ENCODE data around the gene TFEB.
A peak's percentile ranks its signal among the peaks of the same experiment; 100 is the strongest.

TFEB gene

GRCh38 chr6:41755895-41756294, 20.5 kb upstream of the TFEB start:
- Histone ChIP-seq H3K4me3 (ENCODE audit: low read depth, low read length) (no peak overlapping the region), H4K8ac (ENCODE audit: low read depth, low read length) (no peak overlapping the region), H4K12ac (ENCODE audit: low read depth, low read length) (no peak overlapping the region), H2AFZ (ENCODE audit: insufficient read depth, low read length, poor library complexity) (no peak overlapping the region), H2BK12ac (ENCODE audit: low read length) (no peak overlapping the region), H2AK5ac (ENCODE audit: low read length) (no peak overlapping the region), H3K4me1 (ENCODE audit: control insufficient read depth in 1 of 2, insufficient read depth in 2 of 2, low read length in 2 of 2) (peaks cover 28 to 30% of the 10 kb centered on the region in 2 experiments), H3K27ac (ENCODE audit: low read depth, low read length) (no peak overlapping the region), H3K9me3 (ENCODE audit: insufficient read depth, low read depth, low read length) (peaks cover 4% of the 10 kb centered on the region), H3K4me2 (ENCODE audit: low read length) (no peak overlapping the region), H3K79me1 (ENCODE audit: low read length) (peaks cover 14% of the 10 kb centered on the region), H2BK5ac (ENCODE audit: low read depth, low read length, poor library complexity) (no peak overlapping the region), H3K9ac (ENCODE audit: low read length) (no peak overlapping the region), H3K27me3 (ENCODE audit: insufficient read depth, low read length) (no peaks in the 10 kb centered on the region), H3K79me2 (ENCODE audit: control insufficient read depth, insufficient read depth, low read length, poor library complexity) (no peaks in the 10 kb centered on the region), H4K91ac (ENCODE audit: low read depth, low read length) (no peak overlapping the region), H2BK120ac (ENCODE audit: insufficient read depth, low read length, poor library complexity) (no peak overlapping the region), H3K18ac (ENCODE audit: low read length) (no peak overlapping the region), H3K14ac (ENCODE audit: low read length) (no peak overlapping the region), H3K23ac (ENCODE audit: low read length) (no peak overlapping the region), H3K36me3 (ENCODE audit: control insufficient read depth in 1 of 2, insufficient read depth in 2 of 2, low read length in 2 of 2) (no peaks in the 10 kb centered on the region), H3K4ac (ENCODE audit: low read depth, low read length) (no peak overlapping the region)
- DNase-seq, result no peak
- WGBS (ENCODE audit: extremely low coverage, insufficient coverage, insufficient read length), result no CpG with 5 or more reads among the region's 4 CpGs

- H3K18ac ChIP-seq (ENCODE audit: low read length), result no peak overlapping the region
- no CpG with 5 or more reads among the region's 3 CpGs for WGBS (ENCODE audit: extremely low coverage, insufficient coverage, insufficient read length)
- H2AFZ ChIP-seq (ENCODE audit: insufficient read depth, low read length, poor library complexity), result no peak overlapping the region
- H4K12ac ChIP-seq (ENCODE audit: low read depth, low read length), result no peak overlapping the region
- H3K27me3 ChIP-seq (ENCODE audit: insufficient read depth, low read length), result no peaks in the 10 kb centered on the region
- H3K36me3 ChIP-seq (ENCODE audit: control insufficient read depth in 1 of 2, insufficient read depth in 2 of 2, low read length in 2 of 2), result no peaks in the 10 kb centered on the region
- no peak overlapping the region for H3K4me2 ChIP-seq (ENCODE audit: low read length)
- H4K8ac ChIP-seq (ENCODE audit: low read depth, low read length), result no peak overlapping the region
- H3K4me1 ChIP-seq (ENCODE audit: control insufficient read depth in 1 of 2, insufficient read depth in 2 of 2, low read length in 2 of 2), result peaks cover 15 to 16% of the 10 kb centered on the region in 2 experiments
- no peak overlapping the region for H4K91ac ChIP-seq (ENCODE audit: low read depth, low read length)
- H2BK120ac ChIP-seq (ENCODE audit: insufficient read depth, low read length, poor library complexity), result no peak overlapping the region
- no peak overlapping the region for H3K9ac ChIP-seq (ENCODE audit: low read length)
- no peak overlapping the region for H2BK5ac ChIP-seq (ENCODE audit: low read depth, low read length, poor library complexity)
- no peaks in the 10 kb centered on the region for H3K79me2 ChIP-seq (ENCODE audit: control insufficient read depth, insufficient read depth, low read length, poor library complexity)
- no peak for DNase-seq
- H3K14ac ChIP-seq (ENCODE audit: low read length), result no peak overlapping the region
- H3K4ac ChIP-seq (ENCODE audit: low read depth, low read length), result no peak overlapping the region
- no peak overlapping the region for H3K27ac ChIP-seq (ENCODE audit: low read depth, low read length)
- no peaks in the 10 kb centered on the region for H3K9me3 ChIP-seq (ENCODE audit: insufficient read depth, low read depth, low read length)
- H2BK12ac ChIP-seq (ENCODE audit: low read length), result no peak overlapping the region
- H3K23ac ChIP-seq (ENCODE audit: low read length), result no peak overlapping the region
- H3K4me3 ChIP-seq (ENCODE audit: low read depth, low read length), result no peak overlapping the region
- peaks cover 4% of the 10 kb centered on the region for H3K79me1 ChIP-seq (ENCODE audit: low read length)
- H2AK5ac ChIP-seq (ENCODE audit: low read length), result no peak overlapping the region
Measured at GRCh38 chr6:41750374-41750773, 15.0 kb upstream of the TFEB start.

- DNase-seq, result no peak
- H3K14ac ChIP-seq (ENCODE audit: low read length), result no peak overlapping the region
Measured at GRCh38 chr6:41748542-41748941, 13.1 kb upstream of the TFEB start.

GRCh38 chr6:41748102-41748477, 12.7 kb upstream of the TFEB start:
- Histone ChIP-seq H3K4me1 (ENCODE audit: control insufficient read depth in 1 of 2, insufficient read depth in 2 of 2, low read length in 2 of 2) (peaks cover 15 to 21% of the 10 kb centered on the region in 2 experiments), H3K36me3 (ENCODE audit: control insufficient read depth in 1 of 2, insufficient read depth in 2 of 2, low read length in 2 of 2) (no peaks in the 10 kb centered on the region), H3K4me3 (ENCODE audit: low read depth, low read length) (no peak overlapping the region), H2AK5ac (ENCODE audit: low read length) (no peak overlapping the region), H3K23ac (ENCODE audit: low read length) (no peak overlapping the region), H3K79me2 (ENCODE audit: control insufficient read depth, insufficient read depth, low read length, poor library complexity) (no peaks in the 10 kb centered on the region), H3K14ac (ENCODE audit: low read length) (peak overlapping the region; percentile 50), H3K27ac (ENCODE audit: low read depth, low read length) (no peak overlapping the region), H3K4ac (ENCODE audit: low read depth, low read length) (no peak overlapping the region), H4K91ac (ENCODE audit: low read depth, low read length) (peak overlapping the region; percentile 4), H3K79me1 (ENCODE audit: low read length) (peaks cover 4% of the 10 kb centered on the region), H4K8ac (ENCODE audit: low read depth, low read length) (no peak overlapping the region), H2BK12ac (ENCODE audit: low read length) (peak overlapping the region; percentile 51), H2BK5ac (ENCODE audit: low read depth, low read length, poor library complexity) (peak overlapping the region; percentile 53), H3K27me3 (ENCODE audit: insufficient read depth, low read length) (no peaks in the 10 kb centered on the region), H3K4me2 (ENCODE audit: low read length) (no peak overlapping the region), H3K18ac (ENCODE audit: low read length) (no peak overlapping the region), H3K9me3 (ENCODE audit: insufficient read depth, low read depth, low read length) (no peaks in the 10 kb centered on the region), H2AFZ (ENCODE audit: insufficient read depth, low read length, poor library complexity) (no peak overlapping the region), H3K9ac (ENCODE audit: low read length) (no peak overlapping the region), H2BK120ac (ENCODE audit: insufficient read depth, low read length, poor library complexity) (peak overlapping the region; percentile 52), H4K12ac (ENCODE audit: low read depth, low read length) (no peak overlapping the region)
- WGBS (ENCODE audit: extremely low coverage, insufficient coverage, insufficient read length), result no CpG with 5 or more reads among the region's 6 CpGs
- no peak for DNase-seq

More at GRCh38 chr6:41748542-41748941, 13.1 kb upstream of the TFEB start:
- Histone ChIP-seq H3K18ac (ENCODE audit: low read length) (no peak overlapping the region), H3K4me2 (ENCODE audit: low read length) (no peak overlapping the region), H3K9ac (ENCODE audit: low read length) (no peak overlapping the region), H2BK5ac (ENCODE audit: low read depth, low read length, poor library complexity) (peak overlapping the region; percentile 2), H2BK12ac (ENCODE audit: low read length) (no peak overlapping the region), H3K79me1 (ENCODE audit: low read length) (peaks cover 4% of the 10 kb centered on the region), H3K36me3 (ENCODE audit: control insufficient read depth in 1 of 2, insufficient read depth in 2 of 2, low read length in 2 of 2) (no peaks in the 10 kb centered on the region), H3K79me2 (ENCODE audit: control insufficient read depth, insufficient read depth, low read length, poor library complexity) (no peaks in the 10 kb centered on the region), H4K8ac (ENCODE audit: low read depth, low read length) (peak overlapping the region; percentile 32), H2BK120ac (ENCODE audit: insufficient read depth, low read length, poor library complexity) (peak overlapping the region; percentile 8), H3K23ac (ENCODE audit: low read length) (no peak overlapping the region), H3K4me1 (ENCODE audit: control insufficient read depth in 1 of 2, insufficient read depth in 2 of 2, low read length in 2 of 2) (peaks cover 15 to 17% of the 10 kb centered on the region in 2 experiments), H3K4ac (ENCODE audit: low read depth, low read length) (no peak overlapping the region), H4K12ac (ENCODE audit: low read depth, low read length) (no peak overlapping the region), H3K27ac (ENCODE audit: low read depth, low read length) (no peak overlapping the region), H3K4me3 (ENCODE audit: low read depth, low read length) (no peak overlapping the region), H4K91ac (ENCODE audit: low read depth, low read length) (peak overlapping the region; percentile 32), H2AFZ (ENCODE audit: insufficient read depth, low read length, poor library complexity) (no peak overlapping the region), H2AK5ac (ENCODE audit: low read length) (peak overlapping the region; percentile 1), H3K9me3 (ENCODE audit: insufficient read depth, low read depth, low read length) (no peaks in the 10 kb centered on the region), H3K27me3 (ENCODE audit: insufficient read depth, low read length) (no peaks in the 10 kb centered on the region)
- WGBS (ENCODE audit: extremely low coverage, insufficient coverage, insufficient read length), result no CpG with 5 or more reads among the region's 3 CpGs
